ENCODE data around the gene TDRD7.

The TDRD7 gene

DNA sequence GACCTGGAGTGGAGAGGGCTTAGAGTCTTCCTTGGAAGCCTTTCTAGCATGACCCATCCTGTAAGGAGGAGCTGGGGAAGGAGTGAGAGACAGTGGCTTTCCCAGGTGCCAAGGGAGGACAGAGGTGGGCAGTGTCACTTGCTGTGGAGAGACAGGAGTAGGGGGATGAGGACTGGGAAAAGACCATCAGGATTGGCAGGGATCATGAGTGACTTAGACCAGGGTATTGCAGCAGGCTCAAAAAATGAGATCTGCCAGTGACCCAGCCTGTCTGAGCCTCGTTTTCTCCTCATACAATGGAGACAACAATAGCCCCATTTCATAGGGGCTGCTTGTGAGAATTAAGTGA lies 91.9 kb downstream of the TDRD7 start:
- no peak for DNase-seq (ENCODE audit: low read depth, low spot score)

- no peak for DNase-seq (ENCODE audit: low read depth, low spot score)
These were observed 92.7 kb downstream of the TDRD7 start for GRCh38 chr9:97504381-97505216.

DNA sequence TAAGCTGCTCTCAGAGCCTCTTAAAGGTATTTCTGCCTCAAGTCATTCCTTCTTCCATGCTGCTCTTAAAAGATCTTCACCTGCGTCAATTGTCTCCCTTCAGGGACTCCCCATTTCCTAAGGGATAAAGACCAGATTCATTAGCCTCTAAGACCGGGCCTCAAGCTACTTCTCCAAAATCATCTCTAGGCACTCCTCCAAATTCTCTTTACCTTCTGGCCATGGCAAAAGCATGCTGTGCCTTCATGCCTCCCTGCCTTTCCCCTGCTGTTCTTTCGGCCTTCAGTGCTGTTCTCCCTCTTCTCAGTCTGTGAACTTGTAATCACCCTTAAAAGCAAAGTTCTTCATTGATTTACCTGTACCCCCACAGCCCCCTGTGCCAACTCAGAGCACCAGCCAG lies 93.9 kb downstream of the TDRD7 start:
- DNase-seq (ENCODE audit: low read depth, low spot score): no peak

GRCh38 chr9:97506306-97506705 lies 94.4 kb downstream of the TDRD7 start:
- DNase-seq (ENCODE audit: low read depth, low spot score): no peak

- no peak for DNase-seq (ENCODE audit: low read depth, low spot score)
These were observed 94.9 kb downstream of the TDRD7 start for GRCh38 chr9:97506787-97507186.

DNA sequence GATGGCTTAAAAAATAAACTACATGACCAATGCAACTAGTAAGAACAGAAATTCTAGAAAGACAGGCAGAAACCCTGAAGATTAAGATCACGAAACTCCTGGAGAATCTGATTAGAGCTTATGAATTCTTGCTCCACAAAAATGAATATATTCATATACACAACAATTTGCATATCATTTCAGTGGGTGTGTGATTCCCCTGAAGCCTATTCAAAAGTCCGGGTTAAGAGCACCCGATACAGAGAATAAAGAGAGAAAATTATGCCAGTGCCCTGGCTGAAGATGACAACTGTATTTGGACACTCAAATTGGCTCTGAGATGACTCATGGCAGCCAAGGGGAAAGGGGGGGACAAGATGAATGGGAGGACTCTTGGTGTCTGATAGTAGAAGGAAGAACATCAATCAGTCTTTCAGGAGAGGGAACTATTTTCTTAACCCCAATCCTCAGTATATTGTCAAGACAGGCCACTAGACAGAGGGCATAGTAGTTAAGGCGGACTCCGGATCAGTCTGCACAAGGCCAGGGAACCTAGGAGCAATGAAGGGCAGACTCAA lies 95.6 kb downstream of the TDRD7 start:
- no peak for DNase-seq (ENCODE audit: low read depth, low spot score)

DNA sequence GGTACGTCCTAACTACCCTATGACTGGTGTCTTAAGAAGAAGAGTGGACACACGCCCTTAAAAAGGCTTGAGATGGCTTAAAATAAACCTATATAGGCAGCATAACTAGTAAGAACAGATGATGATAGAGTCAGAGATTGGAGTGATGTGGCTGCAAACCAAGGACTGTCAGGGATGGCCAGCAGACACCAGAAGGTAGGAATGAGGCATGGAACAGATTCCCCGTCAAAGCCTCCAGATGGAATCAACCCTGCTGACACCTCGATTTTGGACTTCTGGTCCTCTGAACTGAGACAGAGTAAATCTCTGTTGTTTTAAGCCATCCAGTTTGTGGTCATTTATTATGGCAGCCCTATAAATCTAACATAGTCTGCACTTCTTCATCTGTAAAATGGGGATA lies 97.0 kb downstream of the TDRD7 start:
- no peak for DNase-seq (ENCODE audit: low read depth, low spot score)

- DNase-seq (ENCODE audit: low read depth, low spot score): no peak
These were observed 99.1 kb downstream of the TDRD7 start for GRCh38 chr9:97510797-97511654.

- DNase-seq (ENCODE audit: low read depth, low spot score): no peak
These were observed 99.9 kb downstream of the TDRD7 start for GRCh38 chr9:97511655-97512427.

DNA sequence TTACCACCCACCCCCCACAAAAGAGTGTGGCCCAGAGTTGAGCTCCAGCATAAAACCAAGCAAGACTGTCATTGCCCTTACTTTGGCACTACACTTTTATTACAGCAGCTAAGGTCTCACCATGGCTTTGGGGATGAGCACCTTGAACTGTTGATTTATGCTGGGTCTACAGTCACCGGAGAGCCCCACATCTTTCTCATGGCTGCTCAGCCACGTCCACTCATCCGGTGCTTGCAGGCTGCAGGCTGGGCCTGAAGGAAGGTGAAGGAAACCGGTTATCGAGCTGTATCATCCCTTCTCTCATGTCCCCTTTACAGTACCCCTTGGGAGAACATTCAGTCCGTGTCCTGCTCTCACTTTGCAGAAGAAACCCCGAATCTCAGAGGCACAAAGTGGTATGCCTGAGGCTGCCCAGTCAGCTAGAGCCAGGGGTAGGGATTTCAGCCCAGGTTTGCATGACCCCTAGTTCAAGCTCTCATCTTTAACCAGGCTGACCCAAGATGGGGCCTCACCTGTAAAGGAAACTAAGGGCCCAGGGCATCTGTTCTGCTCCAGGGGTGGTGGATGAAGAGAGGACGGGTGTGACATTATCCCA lies 101.2 kb downstream of the TDRD7 start:
- DNase-seq (ENCODE audit: low read depth, low spot score): no peak

GRCh38 chr9:97514531-97514930 lies 102.6 kb downstream of the TDRD7 start:
- no peak for DNase-seq (ENCODE audit: low read depth, low spot score)

GRCh38 chr9:97515662-97516061 lies 103.8 kb downstream of the TDRD7 start:
- no peak for DNase-seq (ENCODE audit: low read depth, low spot score)

DNA sequence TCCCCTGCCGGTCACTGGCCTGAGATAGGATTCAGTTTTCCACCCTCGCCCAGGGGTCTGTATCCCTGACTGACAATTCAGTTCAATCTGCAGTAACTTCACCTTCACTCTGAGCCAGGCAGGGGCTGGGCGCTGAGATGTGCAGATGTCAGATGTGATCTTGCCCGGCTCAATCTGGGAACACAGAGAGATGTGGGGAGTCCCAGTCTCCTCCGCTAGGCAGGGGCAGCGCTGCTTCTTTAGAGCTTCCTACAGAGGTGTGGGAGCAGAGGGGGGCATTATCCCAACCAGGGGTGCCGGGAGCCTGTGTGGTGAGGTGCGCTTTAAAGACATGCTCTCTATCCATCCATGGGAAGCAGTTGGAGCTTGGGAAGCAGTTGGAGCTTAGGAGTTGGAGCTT lies 104.2 kb downstream of the TDRD7 start:
- no peak for DNase-seq (ENCODE audit: low read depth, low spot score)

- DNase-seq (ENCODE audit: low read depth, low spot score): no peak
These were observed 105.6 kb downstream of the TDRD7 start for GRCh38 chr9:97517331-97518089.

- DNase-seq (ENCODE audit: low read depth, low spot score): no peak
These were observed 106.4 kb downstream of the TDRD7 start for GRCh38 chr9:97518166-97518908.

GRCh38 chr9:97518909-97519307 lies 107.0 kb downstream of the TDRD7 start:
- DNase-seq (ENCODE audit: low read depth, low spot score): no peak

- no peak for DNase-seq (ENCODE audit: low read depth, low spot score)
These were observed 107.6 kb downstream of the TDRD7 start for GRCh38 chr9:97519441-97519970.

DNA sequence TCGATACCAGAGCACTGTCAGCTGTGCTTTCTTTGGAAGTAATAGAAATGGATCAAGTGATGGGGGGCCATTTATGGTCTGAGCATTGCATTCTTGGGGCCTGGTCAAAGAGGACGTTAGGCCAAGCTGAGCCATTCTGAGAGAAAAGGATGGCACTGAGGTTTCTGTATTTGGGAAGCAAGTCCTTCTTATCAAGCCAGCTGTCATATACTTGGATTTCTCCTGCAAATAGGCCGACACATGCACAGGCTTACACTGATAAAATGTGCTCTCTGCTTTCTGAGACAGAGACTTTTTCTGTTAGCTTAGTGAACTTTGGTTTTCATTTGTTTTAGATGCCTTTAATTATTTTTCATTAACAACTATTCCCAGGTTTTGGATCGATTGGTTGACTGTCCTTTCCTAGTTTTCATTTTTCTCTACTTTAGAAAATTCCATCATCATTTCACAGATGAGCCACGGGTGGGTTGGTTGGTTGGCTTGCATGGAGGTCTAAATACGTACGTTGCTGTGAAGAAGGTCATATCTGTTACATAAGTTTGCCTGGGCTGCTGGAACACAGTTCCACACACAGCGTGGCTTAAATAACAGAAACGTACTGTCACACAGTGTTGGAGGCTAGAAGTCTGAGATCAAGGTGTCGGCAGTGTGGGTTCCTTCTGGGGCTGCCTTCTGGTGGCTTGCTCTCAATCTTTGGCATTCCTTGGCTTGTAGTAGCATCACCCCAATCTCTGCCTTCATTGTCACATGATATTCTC lies 109.9 kb downstream of the TDRD7 start:
- no peak for DNase-seq (ENCODE audit: low read depth, low spot score)

DNA sequence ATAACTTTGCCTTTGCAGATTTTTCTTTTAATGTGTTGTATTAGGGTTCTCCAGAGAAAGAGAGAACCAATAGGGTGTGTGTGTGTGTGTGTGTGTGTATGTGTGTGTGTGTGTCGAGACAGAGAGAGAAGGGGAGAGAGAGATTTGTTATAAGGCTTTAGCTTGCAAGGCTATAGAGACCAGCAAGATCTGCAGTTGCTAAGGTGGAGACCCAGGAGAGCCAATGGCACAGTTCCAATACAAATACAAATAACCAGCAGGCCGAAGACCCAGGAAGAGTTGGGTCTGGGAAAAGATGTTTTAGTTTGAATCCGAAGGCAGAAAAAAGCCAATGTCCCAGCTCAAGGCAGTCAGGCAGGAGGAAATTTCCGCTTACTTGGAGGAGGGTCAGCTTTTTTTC lies 112.5 kb downstream of the TDRD7 start:
- DNase-seq (ENCODE audit: low read depth, low spot score): no peak

Measured in ELF-1 (cell line).